ENCODE data around the gene DNLZ. TPM values are rescaled to one million over a fixed set of nuclear protein-coding genes. Genes with fewer than 3 reads are reported as not detected.

Gene DNLZ
- total and polyA plus RNA-seq, 10 donors = 15.8 to 29.8 (median 22.3) TPM

DNA sequence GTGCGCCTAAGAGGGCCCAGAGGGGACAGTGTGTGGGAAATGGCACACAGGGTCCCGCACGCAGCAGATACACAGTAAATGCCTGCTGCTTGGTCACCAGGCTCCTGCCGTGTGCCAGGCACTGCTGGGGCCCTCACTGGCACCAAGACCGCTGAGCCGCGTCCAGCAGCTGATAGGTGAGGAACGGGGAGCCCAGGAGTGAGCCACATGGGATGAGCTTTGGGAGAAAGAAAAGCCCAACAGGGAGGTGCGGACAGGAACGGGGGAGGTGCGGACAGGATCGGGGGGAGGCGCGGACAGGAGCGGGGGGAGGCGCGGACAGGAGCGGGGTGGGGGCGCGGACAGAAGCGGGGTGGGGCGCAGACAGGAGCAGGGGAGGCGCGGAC is 19.7 kb downstream of the DNLZ start:
- Histone ChIP-seq H3K36me3 (peaks cover 0 to under 1% (median 0%) of the 10 kb centered on the region in 6 donors), H3K4me3 (no peak overlapping the region), H3K27me3 (replicated peaks in 1 of 7) (no peaks in the 10 kb centered on the region), H3K27ac (peak overlapping the region in 5 of 8 donors; percentile 74 to 84 (median 83)), H3K4me1 (peaks cover 18 to 76% (median 57%) of the 10 kb centered on the region in 6 donors), H3K9me3 (no peaks in the 10 kb centered on the region)
- 92 to 97% (median 94%) methylated on average over 21 to 24 of the region's 24 CpGs for WGBS, 5 donors
- TF ChIP-seq POLR2AphosphoS5 (IDR thresholded peaks at IDR 0.05) = no peak
- TF ChIP-seq, protein P1, sequence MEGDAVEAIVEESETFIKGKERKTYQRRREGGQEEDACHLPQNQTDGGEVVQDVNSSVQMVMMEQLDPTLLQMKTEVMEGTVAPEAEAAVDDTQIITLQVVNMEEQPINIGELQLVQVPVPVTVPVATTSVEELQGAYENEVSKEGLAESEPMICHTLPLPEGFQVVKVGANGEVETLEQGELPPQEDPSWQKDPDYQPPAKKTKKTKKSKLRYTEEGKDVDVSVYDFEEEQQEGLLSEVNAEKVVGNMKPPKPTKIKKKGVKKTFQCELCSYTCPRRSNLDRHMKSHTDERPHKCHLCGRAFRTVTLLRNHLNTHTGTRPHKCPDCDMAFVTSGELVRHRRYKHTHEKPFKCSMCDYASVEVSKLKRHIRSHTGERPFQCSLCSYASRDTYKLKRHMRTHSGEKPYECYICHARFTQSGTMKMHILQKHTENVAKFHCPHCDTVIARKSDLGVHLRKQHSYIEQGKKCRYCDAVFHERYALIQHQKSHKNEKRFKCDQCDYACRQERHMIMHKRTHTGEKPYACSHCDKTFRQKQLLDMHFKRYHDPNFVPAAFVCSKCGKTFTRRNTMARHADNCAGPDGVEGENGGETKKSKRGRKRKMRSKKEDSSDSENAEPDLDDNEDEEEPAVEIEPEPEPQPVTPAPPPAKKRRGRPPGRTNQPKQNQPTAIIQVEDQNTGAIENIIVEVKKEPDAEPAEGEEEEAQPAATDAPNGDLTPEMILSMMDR (IDR thresholded peaks at IDR 0.05 in 8 of 11, conservative IDR thresholded peaks at IDR 0.05 in 3 of 11) = no peak
- TF ChIP-seq POLR2A (IDR thresholded peaks at IDR 0.05) = no peak
- no peak for DNase-seq
- intact Hi-C loops (cut with DNase I; ENCODE audit: low total_unique reads) = no loop called here

DNA sequence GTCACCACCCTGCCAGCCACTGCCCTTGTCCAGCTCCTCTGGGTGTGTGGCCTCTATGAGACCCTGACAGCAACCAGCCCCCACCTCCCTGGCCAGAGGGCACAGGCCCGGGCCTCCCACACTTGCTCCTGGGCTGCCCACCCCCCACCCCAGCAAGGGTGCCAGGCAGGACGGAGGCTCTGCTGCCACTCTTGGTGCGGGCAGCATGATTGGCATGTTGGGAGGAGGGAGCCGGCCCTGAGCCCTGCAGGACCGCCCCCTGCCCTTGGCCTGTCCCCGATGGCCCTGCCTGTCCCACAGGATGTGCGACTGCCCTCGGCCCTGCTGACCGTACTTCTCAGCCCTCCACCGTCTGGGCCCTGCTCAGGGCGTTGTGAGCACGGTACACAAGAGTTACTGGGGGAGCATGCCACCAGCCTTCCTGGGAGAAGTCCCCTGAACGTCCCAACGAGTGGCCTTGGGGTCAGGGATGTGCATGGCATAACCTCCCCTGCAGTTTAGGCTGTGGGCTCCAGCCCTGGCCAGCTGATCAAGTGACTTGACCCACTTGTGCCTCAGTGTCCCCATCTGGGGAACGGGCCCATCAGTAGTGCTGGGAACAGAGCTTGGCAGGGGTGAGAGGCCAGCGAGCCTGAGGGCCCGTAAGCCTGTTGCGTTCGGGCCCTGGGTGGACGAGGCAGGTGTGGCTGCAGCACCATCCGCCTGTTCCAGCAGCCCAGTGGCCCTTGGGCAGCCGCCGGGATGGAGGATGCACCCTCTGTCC is 20.2 kb downstream of the DNLZ start:
- Histone ChIP-seq H3K4me1 (peaks cover 18 to 75% (median 55%) of the 10 kb centered on the region in 6 donors), H3K27ac (peak overlapping the region in 7 of 8 donors; percentile 38 to 84 (median 81)), H3K4me3 (peak overlapping the region in 4 of 8 donors; percentile 32 to 61 (median 42)), H3K27me3 (replicated peaks in 1 of 7) (no peaks in the 10 kb centered on the region), H3K9me3 (no peaks in the 10 kb centered on the region), H3K36me3 (peaks cover 0 to 6% (median 0%) of the 10 kb centered on the region in 6 donors)
- WGBS, 5 donors = 21 to 74% (median 72%) methylated on average over 8 to 23 of the region's 23 CpGs
- intact Hi-C loops (cut with DNase I; ENCODE audit: low total_unique reads) = no loop called here
- DNase-seq = peak; percentile 87
- TF ChIP-seq, protein P1 (IDR thresholded peaks at IDR 0.05 in 8 of 11, conservative IDR thresholded peaks at IDR 0.05 in 3 of 11) = no peak
- peak; percentile 36 to 70 (median 59) for TF ChIP-seq POLR2AphosphoS5 (IDR thresholded peaks at IDR 0.05)
- TF ChIP-seq POLR2A (IDR thresholded peaks at IDR 0.05) = no peak

DNA sequence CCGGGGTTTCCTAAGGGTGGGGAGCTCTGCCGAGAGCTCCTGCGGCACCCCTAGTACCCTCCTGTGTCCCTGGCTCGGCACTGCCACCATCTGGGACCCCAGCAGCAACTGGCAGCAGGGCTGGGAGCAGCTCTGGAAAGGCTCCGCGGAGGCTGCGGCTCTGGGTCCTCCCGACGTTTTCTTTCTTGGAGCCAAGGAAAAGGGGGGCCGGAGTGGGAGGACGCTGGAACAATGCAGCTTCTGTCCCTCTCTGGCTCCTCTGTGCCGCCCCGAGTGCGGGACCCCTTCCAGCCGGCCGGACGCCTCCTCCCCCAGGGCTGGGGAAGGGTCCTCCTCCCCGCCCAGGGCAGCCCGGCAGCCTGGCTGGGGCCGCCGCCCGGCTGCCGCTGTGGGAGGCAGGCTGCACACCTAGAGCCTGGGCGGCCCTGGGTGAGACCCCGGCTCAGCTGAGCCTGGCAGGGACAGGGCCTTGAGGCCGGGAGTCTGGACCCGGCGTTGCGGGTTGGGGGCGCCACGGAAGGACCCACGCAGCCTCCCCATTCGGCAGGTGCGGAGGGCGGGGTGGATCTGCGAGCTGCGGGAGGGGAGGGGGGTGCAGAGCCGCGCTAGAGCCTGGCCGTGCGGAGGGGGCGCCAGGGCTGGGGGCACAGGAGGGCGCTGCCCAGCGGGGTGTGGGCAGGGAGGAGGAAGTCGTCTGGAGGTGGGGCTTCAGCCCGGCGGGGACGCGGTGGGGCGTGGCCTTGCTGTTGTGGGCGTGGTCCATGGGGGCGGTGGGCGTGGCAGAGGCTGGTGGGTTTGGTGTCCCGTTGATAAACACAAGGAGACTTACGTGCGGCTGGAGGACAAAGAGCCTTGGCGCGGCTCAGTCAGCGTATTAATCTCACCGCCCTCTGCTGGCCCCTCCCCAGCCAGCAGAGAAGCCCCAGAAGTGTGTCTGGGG is 21.1 kb downstream of the DNLZ start:
- 31 to 57% (median 35%) methylated on average over 23 to 60 of the region's 60 CpGs for WGBS, 5 donors
- H3K27ac ChIP-seq = peak overlapping the region in 7 of 8 donors; percentile 38 to 84 (median 81)
- peak; percentile 90 for DNase-seq
- peak in 2 of 3 donors; percentile 59 to 70 for TF ChIP-seq POLR2AphosphoS5 (IDR thresholded peaks at IDR 0.05)
- TF ChIP-seq, protein P1 (IDR thresholded peaks at IDR 0.05 in 8 of 11, conservative IDR thresholded peaks at IDR 0.05 in 3 of 11) = no peak
- TF ChIP-seq POLR2A (IDR thresholded peaks at IDR 0.05) = peak in 1 of 3 donors; percentile 18
- intact Hi-C loops (cut with DNase I; ENCODE audit: low total_unique reads) = no loop called here
- H3K36me3 ChIP-seq = peaks cover 0 to 12% (median 1%) of the 10 kb centered on the region in 6 donors
- H3K4me3 ChIP-seq = peak overlapping the region in 6 of 8 donors; percentile 7 to 61 (median 36)
- H3K4me1 ChIP-seq = peaks cover 18 to 67% (median 51%) of the 10 kb centered on the region in 6 donors
- no peaks in the 10 kb centered on the region for H3K9me3 ChIP-seq
- no peaks in the 10 kb centered on the region for H3K27me3 ChIP-seq (replicated peaks in 1 of 7)

All from spleen (tissue), 11 donors.